ENCODE data around the gene DYNC1I1. TPM values are rescaled to one million over a fixed set of nuclear protein-coding genes. Genes with fewer than 3 reads are reported as not detected.

The DYNC1I1 gene
- total and polyA plus RNA-seq, 5 experiments from 2014 or later = not detected

DNA sequence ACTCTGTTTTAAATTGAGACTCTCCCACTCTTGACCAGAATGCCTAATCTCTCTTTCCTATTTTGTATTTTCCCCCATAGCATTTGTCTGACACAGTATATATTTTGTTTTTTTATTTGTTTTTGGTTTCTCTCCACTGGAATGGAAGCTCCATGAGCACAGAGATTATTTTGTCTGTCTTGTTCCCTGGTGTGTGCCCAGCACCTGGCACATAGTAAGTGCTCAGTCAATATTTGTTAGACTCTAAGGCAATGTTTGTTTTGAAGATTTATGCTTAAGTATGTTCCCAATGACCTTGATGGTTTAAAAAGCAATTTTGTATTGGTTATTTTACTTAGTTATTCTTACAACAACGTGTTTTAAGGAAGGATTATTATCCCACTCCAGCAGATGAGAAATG is 201.8 kb downstream of the DYNC1I1 start:
- Mint-ChIP-seq H3K36me3 (no peaks in the 10 kb centered on the region), H3K27ac (no peak overlapping the region), H3K9me3 (peaks cover 0 to 2% (median 0%) of the 10 kb centered on the region in 9 donors), H3K27me3 (peaks cover 0 to 10% (median 0%) of the 10 kb centered on the region in 5 donors), H3K4me3 (no peak overlapping the region), H3K4me1 (peaks cover 0 to 4% (median 0%) of the 10 kb centered on the region in 4 donors)
- POLR2A ChIA-PET = no interaction called here
- DNase-seq (no peak), ATAC-seq (no peak)

DNA sequence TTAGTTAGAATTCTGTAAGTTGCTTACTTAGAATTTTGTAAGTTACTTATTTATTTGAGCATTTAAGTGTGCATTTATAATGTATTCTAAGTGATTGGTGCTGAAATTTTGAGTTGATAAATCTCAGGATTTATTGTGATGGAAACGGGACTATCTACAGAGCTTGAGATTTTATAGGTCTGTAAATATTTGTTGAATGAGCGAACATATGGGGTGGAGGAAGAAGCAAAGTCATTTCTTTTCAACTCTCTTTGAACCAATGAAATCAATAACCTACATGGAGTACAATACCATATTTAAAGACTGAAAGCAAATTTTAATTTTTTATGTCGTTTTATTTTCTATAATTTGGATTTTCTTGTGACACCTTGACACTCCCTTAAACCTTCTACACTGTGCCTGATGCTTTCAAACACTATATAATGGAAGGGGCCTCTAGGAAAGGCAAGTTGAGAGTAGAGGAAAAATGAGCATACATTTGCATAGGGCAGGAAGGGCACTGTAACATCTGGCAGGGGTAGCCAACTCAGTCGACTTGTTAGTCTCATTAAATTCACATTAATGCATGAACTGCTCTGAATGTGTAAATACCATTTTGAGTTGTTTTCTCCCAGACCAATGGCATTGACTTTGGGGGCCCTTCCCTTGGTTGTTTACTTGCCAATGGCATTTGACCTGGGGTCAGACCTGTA is 204.2 kb downstream of the DYNC1I1 start:
- H3K27me3 Mint-ChIP-seq = peaks cover 0 to 9% (median 3%) of the 10 kb centered on the region in 5 donors
- no peak overlapping the region for H3K27ac Mint-ChIP-seq
- H3K4me1 Mint-ChIP-seq = peaks cover 0 to 4% (median 0%) of the 10 kb centered on the region in 4 donors
- no peaks in the 10 kb centered on the region for H3K36me3 Mint-ChIP-seq
- POLR2A ChIA-PET = no interaction called here
- DNase-seq (no peak), ATAC-seq (no peak)
- H3K9me3 Mint-ChIP-seq = no peaks in the 10 kb centered on the region
- H3K4me3 Mint-ChIP-seq = no peak overlapping the region

DNA sequence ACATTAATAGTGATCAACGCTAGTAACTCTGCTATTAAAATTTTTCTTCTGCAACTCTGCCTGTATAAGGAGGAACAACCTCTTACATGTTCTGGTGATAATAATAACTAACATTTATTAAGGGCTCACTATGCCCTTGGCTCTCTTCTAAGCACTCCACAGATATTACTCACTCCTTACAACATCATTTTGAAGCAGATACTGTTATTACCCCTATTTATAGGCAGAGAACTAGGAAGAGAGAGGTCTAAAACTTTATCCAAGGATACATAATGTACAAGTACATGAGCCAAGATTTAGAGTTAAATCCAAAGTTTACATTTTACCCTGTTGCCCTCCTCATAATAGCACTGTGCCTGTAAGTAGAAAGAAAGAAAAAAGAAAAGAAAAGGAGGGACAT is 205.6 kb downstream of the DYNC1I1 start:
- no peak for DNase-seq

DNA sequence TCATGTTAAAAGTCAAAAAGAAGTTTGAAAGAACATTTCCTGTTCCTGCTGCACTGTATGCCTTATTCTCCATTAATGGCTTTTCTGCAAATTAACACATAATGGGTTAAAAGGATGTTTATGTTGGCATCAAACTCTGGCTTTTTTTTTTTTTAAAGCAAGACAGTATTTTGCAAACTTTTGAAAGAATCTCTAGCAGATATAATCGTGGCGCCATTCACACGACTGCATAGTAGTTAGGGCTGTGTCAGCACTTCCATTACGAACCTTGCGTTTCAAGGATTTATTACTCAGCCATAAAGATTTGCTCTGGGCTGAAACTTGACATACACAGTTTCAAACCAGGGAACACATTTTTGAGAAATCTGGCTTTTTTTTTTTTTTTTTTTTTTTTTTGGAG is 207.8 kb downstream of the DYNC1I1 start:
- POLR2A ChIA-PET = no interaction called here
- Mint-ChIP-seq H3K4me3 (no peak overlapping the region), H3K9me3 (no peaks in the 10 kb centered on the region), H3K4me1 (no peaks in the 10 kb centered on the region), H3K27me3 (peaks cover 1 to 9% (median 3%) of the 10 kb centered on the region in 5 donors), H3K27ac (no peak overlapping the region), H3K36me3 (no peaks in the 10 kb centered on the region)
- ATAC-seq (no peak), DNase-seq (no peak)

More for the DNA sequence above, 205.6 kb downstream of the DYNC1I1 start:
- Mint-ChIP-seq H3K4me1 (peaks cover 0 to 4% (median 0%) of the 10 kb centered on the region in 4 donors), H3K27ac (no peak overlapping the region), H3K9me3 (no peaks in the 10 kb centered on the region), H3K27me3 (peaks cover 0 to 9% (median 3%) of the 10 kb centered on the region in 5 donors), H3K4me3 (no peak overlapping the region), H3K36me3 (no peaks in the 10 kb centered on the region)
- no peak for ATAC-seq
- POLR2A ChIA-PET = no interaction called here

DNA sequence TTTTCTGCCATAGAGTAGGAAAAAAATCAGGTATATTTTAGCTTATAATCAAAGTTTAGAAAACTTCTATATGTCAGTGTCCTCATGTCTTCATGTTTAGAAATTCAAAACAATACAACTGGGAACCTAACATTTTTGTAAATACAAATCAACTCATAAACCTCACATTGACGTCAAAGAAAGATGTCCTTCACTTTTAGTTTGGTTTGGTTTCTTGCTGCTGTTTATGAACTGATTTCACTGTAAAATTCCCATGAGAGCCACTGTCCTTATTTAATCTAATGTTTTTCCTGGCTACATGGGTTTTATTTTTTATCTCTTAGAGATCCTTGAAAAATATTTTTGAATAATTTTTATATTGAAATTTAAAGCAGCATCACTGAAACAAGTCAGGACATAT is 208.4 kb downstream of the DYNC1I1 start:
- H3K27ac Mint-ChIP-seq = no peak overlapping the region
- no peak for DNase-seq
- no peaks in the 10 kb centered on the region for H3K4me1 Mint-ChIP-seq
- no peak overlapping the region for H3K4me3 Mint-ChIP-seq
- POLR2A ChIA-PET = no interaction called here
- H3K27me3 Mint-ChIP-seq = peaks cover 1 to 13% (median 3%) of the 10 kb centered on the region in 5 donors
- no peaks in the 10 kb centered on the region for H3K36me3 Mint-ChIP-seq
- no peaks in the 10 kb centered on the region for H3K9me3 Mint-ChIP-seq
- ATAC-seq = no peak

DNA sequence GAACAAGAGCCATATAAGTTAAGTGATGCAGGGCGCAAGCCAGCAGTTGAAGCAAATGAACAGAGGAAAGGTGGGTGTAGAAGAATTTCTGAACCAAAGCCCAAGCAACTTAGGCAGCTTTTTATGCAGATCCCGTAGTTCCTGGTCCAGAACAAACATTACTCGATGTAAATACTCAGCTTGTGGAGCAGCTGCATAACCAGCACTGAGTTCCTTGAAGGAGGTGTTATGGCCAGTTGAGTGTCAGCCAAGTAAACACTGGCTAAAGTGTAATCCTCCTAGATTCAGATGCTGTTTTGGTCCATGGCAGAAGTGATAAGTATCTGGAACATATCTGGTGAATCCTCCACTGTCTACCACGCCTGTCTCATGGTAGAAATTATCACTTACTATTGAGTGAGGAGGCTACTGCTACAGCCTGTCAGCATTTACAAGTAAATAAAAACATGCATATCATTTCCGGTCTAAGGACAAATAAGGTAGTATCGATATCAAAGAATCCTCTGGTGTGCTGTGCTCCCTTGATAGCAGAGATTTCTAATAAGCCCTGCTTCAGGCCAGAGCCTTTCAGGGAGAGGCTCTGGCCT is 213.9 kb downstream of the DYNC1I1 start:
- no peak for ATAC-seq
- Mint-ChIP-seq H3K9me3 (no peaks in the 10 kb centered on the region), H3K27ac (no peak overlapping the region), H3K36me3 (no peaks in the 10 kb centered on the region), H3K4me3 (no peak overlapping the region), H3K27me3 (peaks cover 5 to 43% (median 26%) of the 10 kb centered on the region in 5 donors), H3K4me1 (peaks cover 0 to 2% (median 0%) of the 10 kb centered on the region in 4 donors)
- POLR2A ChIA-PET = no interaction called here
- DNase-seq = no peak

DNA sequence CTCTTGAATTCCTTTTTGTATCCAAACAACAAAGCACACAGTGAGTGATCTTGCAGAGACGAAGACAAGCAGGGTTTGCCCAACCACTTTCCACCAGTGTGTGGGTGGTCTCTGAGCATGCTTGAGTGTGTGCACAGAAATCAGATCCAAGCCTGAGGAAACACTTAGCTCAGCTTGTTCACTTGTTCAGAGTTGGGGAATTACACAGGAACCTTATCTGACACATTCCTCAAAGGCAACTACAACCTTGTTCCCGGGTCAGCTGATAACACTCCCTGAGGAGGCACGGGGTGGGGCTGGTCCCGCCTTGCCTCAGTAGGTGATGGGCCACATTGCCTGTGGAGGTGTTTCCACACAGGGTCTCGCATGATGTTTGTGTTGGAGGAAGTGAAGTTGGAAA is 216.9 kb downstream of the DYNC1I1 start:
- H3K4me3 Mint-ChIP-seq = no peak overlapping the region
- no peaks in the 10 kb centered on the region for H3K36me3 Mint-ChIP-seq
- H3K27me3 Mint-ChIP-seq = peaks cover 5 to 45% (median 28%) of the 10 kb centered on the region in 5 donors
- no peak overlapping the region for H3K27ac Mint-ChIP-seq
- no peaks in the 10 kb centered on the region for H3K9me3 Mint-ChIP-seq
- H3K4me1 Mint-ChIP-seq = peaks cover 0 to 2% (median 0%) of the 10 kb centered on the region in 4 donors
- no peak for DNase-seq
- ATAC-seq = no peak
- POLR2A ChIA-PET = no interaction called here

DNA sequence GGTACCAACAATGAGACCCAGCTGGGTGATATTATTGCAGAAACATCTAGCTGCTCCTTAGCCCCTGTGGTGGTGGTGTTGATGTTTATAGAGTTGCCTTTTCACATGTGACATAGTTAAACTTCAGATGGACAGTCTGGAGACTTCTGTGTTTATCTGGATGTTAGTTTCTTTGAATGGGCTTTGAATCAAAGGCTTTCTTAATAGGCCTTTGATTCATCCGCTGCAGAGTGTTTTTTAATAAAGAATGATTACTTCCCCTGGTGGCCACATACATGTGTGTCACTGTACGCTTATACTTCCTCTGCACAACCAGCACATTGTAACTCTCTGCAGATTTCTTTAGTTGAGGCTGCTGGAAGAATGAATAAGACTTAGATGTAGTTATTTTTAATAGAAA is 221.0 kb downstream of the DYNC1I1 start:
- H3K4me3 Mint-ChIP-seq = no peak overlapping the region

DNA sequence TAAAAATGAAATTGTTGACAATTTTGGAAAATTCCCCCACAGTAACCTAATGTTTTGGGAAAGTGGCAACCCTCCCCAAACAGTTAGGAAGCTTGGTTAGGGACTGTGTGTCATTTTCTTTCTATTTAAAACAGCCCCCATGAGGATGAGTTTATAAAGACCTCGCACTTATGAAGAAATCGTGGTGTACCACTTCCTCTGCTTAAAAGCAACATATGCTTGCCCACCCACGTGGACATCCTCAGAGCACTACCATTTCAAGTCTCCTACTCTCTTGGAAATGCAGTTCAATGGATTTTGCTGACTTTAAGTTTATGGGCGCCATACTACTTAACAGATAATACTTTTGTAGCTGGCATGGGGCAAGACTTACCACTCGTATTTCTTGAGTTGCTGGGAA is 223.8 kb downstream of the DYNC1I1 start:
- DNase-seq = no peak
- POLR2A ChIA-PET = no interaction called here
- no peak overlapping the region for H3K27ac Mint-ChIP-seq

More for the DNA sequence above, 221.0 kb downstream of the DYNC1I1 start:
- POLR2A ChIA-PET = no interaction called here
- H3K27ac Mint-ChIP-seq = no peak overlapping the region
- no peaks in the 10 kb centered on the region for H3K36me3 Mint-ChIP-seq
- ATAC-seq (no peak), DNase-seq (no peak)
- peaks cover 0 to 1% (median 0%) of the 10 kb centered on the region in 9 donors for H3K9me3 Mint-ChIP-seq
- no peaks in the 10 kb centered on the region for H3K4me1 Mint-ChIP-seq
- H3K27me3 Mint-ChIP-seq = peaks cover 5 to 34% (median 18%) of the 10 kb centered on the region in 5 donors

DNA sequence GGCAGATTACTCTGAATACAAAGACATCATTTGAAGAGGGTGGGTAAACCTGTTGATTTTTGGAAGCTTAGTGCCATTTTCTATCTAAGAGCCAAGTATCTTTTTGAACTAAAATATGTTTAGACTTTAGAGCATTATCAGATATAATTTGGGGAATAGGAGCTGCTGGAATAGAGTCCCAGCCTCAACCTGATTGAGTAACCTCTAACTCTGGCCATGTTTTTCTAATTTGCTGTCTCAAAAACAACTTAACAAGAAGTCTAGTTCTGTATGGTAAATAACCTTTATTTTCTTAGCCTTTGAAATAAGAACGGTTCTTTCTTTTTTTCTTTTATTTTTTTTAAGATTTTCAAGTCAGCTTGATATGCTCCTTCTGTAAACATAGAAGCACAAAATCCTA is 224.5 kb downstream of the DYNC1I1 start:
- POLR2A ChIA-PET = no interaction called here
- Mint-ChIP-seq H3K36me3 (no peaks in the 10 kb centered on the region), H3K4me1 (no peaks in the 10 kb centered on the region), H3K4me3 (no peak overlapping the region), H3K27ac (no peak overlapping the region), H3K27me3 (peaks cover 2 to 15% (median 4%) of the 10 kb centered on the region in 5 donors), H3K9me3 (peaks cover 0 to 1% (median 0%) of the 10 kb centered on the region in 9 donors)
- DNase-seq (no peak), ATAC-seq (no peak)

More for the DNA sequence above, 223.8 kb downstream of the DYNC1I1 start:
- peaks cover 0 to 1% (median 0%) of the 10 kb centered on the region in 9 donors for H3K9me3 Mint-ChIP-seq
- no peak for ATAC-seq
- peaks cover 2 to 15% (median 4%) of the 10 kb centered on the region in 5 donors for H3K27me3 Mint-ChIP-seq
- no peaks in the 10 kb centered on the region for H3K36me3 Mint-ChIP-seq
- no peak overlapping the region for H3K4me3 Mint-ChIP-seq
- no peaks in the 10 kb centered on the region for H3K4me1 Mint-ChIP-seq

DNA sequence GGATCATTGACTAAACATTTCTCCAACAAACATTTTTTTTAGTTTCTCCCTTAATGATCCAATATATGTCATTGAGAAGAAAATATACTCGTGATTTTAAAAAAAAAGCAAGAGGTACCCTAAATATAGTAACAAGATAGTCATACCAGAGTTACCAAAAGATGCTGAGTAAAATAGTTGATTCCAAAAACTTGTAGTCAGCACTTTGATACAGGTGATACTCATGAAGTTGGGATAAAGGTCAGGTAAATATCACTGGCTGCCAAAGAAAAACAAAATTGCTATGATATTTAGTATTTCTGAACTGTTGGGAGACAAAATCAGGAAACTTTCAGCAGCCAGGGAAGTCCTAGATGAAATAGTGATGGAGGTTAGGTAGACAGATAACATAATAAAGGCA is 225.3 kb downstream of the DYNC1I1 start:
- Mint-ChIP-seq H3K9me3 (peaks cover 0 to 1% (median 0%) of the 10 kb centered on the region in 9 donors), H3K27me3 (peaks cover 2 to 15% (median 4%) of the 10 kb centered on the region in 5 donors), H3K36me3 (no peaks in the 10 kb centered on the region), H3K4me1 (no peaks in the 10 kb centered on the region), H3K4me3 (no peak overlapping the region), H3K27ac (no peak overlapping the region)
- no peak for ATAC-seq
- DNase-seq = no peak
- POLR2A ChIA-PET = no interaction called here

DNA sequence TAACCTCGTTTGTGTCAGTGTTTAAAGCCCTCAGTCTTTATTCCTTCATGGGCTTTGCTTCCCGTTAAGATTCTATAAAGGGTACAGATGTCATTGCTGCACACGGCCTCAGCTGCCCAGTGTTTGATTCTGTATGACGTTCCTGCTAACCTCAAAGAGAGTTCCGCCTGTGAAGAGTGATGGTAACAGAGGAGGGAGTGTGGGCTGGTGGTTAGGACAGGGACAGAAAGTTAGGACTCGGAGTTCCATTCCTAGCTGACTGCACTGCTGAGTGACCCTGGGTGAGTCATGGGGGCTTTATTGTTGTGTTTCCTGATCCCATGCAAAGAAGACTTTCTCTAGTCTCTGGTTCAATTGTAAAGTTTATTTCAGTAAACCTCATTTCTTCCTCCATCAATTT is 227.1 kb downstream of the DYNC1I1 start:
- H3K36me3 Mint-ChIP-seq = no peaks in the 10 kb centered on the region
- ATAC-seq (no peak), DNase-seq (no peak)
- H3K27ac Mint-ChIP-seq = no peak overlapping the region
- POLR2A ChIA-PET = no interaction called here
- H3K9me3 Mint-ChIP-seq = peaks cover 0 to 1% (median 0%) of the 10 kb centered on the region in 9 donors
- no peaks in the 10 kb centered on the region for H3K4me1 Mint-ChIP-seq
- peaks cover 3 to 11% (median 7%) of the 10 kb centered on the region in 5 donors for H3K27me3 Mint-ChIP-seq
- H3K4me3 Mint-ChIP-seq = no peak overlapping the region

DNA sequence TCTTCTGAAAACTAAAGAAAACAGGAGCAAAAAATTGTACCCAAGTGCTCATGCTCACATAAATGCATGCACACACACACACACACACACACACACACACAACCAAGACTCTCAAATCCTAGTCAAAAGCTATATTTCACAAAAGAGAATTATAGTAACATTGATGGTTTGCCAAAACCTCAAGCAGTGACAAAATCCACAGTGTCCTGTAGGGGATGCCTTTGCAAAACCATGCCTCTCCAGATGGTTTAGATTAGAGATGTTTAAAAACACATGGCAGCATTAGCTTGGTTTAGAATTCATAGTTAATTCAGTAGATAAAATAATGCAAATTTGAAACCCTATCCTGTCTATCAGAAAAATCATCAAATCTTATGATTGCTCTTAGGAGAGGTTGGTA is 232.2 kb downstream of the DYNC1I1 start:
- ATAC-seq = no peak

More for the DNA sequence above, 232.2 kb downstream of the DYNC1I1 start:
- Mint-ChIP-seq H3K4me1 (no peaks in the 10 kb centered on the region), H3K27ac (no peak overlapping the region), H3K36me3 (no peaks in the 10 kb centered on the region), H3K9me3 (peaks cover 0 to 2% (median 0%) of the 10 kb centered on the region in 9 donors), H3K27me3 (peaks cover 0 to 11% (median 7%) of the 10 kb centered on the region in 5 donors), H3K4me3 (no peak overlapping the region)
- POLR2A ChIA-PET = no interaction called here
- DNase-seq = no peak

Data from naive thymus-derived CD8-positive, alpha-beta T cell (primary cell).